ENCODE results near the gene PRKCH. TPM values are rescaled to one million over a fixed set of nuclear protein-coding genes. Genes with fewer than 3 reads are reported as not detected.

PRKCH gene
- total and polyA plus RNA-seq, 2 of the 13 experiments (the other 11 are each of a cell fraction or from before 2014, with no cell fraction given) = 0.48 to 1.3 TPM

DNA sequence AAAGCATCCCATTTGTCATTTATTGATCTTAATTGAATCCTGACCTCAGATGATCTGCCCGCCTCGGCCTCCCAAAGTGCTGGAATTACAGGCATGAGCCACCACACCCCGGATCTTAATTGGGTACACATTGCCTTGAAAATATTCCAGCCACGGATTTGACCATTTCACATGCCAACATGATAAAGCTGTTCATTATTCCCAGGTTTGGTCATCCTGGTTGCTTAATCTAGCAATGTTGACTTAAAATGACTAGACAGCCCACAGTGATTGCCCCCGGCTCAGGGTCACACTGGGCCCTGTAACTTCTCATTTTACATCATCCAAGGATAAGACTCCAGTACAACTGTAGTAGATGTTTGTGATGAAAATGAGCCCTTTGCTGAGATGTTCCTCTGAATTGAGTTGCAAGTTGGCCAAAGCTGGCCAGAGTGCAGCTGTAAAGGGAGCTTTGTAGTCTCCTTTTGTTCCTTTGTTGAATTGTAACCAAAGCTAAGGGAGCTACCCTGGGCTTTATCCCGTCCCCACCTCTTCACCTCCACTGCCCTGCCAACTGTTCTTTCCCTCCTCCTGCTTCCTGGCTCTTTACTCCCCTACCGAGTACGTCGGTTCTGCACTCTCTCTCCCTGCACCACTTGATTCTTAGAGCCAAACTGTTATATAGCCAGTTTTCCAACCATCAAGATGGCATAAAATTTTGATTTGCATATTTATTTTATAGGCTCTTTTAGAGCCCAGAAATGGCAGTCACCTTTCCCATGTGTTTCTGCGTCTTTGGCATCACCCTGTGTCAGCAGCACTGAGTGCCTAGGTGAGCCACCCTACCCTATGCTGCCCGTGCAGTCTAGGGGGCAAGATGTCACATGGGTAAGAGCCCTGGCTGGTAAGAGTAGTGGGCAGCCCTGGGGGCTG lies 232.6 kb downstream of the PRKCH start (continued):
- TF ChIP-seq SRY (CRISPR knock-in tag; IDR thresholded peaks at IDR 0.05) (no peak), GTF3A (CRISPR knock-in tag; conservative IDR thresholded peaks at IDR 0.05) (no peak), KAT2B (IDR thresholded peaks at IDR 0.05; ENCODE audit: borderline replicate concordance, low read depth, low read length) (no peak), SALL2 (CRISPR knock-in tag; IDR thresholded peaks at IDR 0.05) (no peak), SNAPC2 (CRISPR knock-in tag; IDR thresholded peaks at IDR 0.05) (peak; percentile 87; the same call in 1 of the 2 replicates), ZNF563 (CRISPR knock-in tag; IDR thresholded peaks at IDR 0.05) (no peak), ARNTL (CRISPR knock-in tag; IDR thresholded peaks at IDR 0.05) (peak; percentile 76), FOXM1 (CRISPR knock-in tag; IDR thresholded peaks at IDR 0.05) (no peak), ZNF556 (CRISPR knock-in tag; IDR thresholded peaks at IDR 0.05; ENCODE audit: borderline replicate concordance) (no peak), ZMYM2 (CRISPR knock-in tag; IDR thresholded peaks at IDR 0.05) (0 out of 2 replicates have a peak, but pooled peaks have one; percentile 38), ARNT (IDR thresholded peaks at IDR 0.05) (no peak), ZNF75D (CRISPR knock-in tag; IDR thresholded peaks at IDR 0.05; ENCODE audit: borderline replicate concordance) (no peak), TMF1 (CRISPR knock-in tag; IDR thresholded peaks at IDR 0.05; ENCODE audit: low read depth) (0 out of 2 replicates have a peak, but pooled peaks have one; percentile 59), TOPORS (CRISPR knock-in tag; IDR thresholded peaks at IDR 0.05) (0 out of 2 replicates have a peak, but pooled peaks have one; percentile 63), MBD4 (IDR thresholded peaks at IDR 0.05; ENCODE audit: borderline replicate concordance, low read length) (no peak)
- TF ChIP-seq, protein P1, sequence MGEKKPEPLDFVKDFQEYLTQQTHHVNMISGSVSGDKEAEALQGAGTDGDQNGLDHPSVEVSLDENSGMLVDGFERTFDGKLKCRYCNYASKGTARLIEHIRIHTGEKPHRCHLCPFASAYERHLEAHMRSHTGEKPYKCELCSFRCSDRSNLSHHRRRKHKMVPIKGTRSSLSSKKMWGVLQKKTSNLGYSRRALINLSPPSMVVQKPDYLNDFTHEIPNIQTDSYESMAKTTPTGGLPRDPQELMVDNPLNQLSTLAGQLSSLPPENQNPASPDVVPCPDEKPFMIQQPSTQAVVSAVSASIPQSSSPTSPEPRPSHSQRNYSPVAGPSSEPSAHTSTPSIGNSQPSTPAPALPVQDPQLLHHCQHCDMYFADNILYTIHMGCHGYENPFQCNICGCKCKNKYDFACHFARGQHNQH (CRISPR knock-in tag; IDR thresholded peaks at IDR 0.05) = peak; percentile 85
- TF ChIP-seq, protein P2, sequence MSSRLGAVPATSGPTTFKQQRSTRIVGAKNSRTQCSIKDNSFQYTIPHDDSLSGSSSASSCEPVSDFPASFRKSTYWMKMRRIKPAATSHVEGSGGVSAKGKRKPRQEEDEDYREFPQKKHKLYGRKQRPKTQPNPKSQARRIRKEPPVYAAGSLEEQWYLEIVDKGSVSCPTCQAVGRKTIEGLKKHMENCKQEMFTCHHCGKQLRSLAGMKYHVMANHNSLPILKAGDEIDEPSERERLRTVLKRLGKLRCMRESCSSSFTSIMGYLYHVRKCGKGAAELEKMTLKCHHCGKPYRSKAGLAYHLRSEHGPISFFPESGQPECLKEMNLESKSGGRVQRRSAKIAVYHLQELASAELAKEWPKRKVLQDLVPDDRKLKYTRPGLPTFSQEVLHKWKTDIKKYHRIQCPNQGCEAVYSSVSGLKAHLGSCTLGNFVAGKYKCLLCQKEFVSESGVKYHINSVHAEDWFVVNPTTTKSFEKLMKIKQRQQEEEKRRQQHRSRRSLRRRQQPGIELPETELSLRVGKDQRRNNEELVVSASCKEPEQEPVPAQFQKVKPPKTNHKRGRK (CRISPR knock-in tag; IDR thresholded peaks at IDR 0.05) = no peak
- TF ChIP-seq, protein P3, sequence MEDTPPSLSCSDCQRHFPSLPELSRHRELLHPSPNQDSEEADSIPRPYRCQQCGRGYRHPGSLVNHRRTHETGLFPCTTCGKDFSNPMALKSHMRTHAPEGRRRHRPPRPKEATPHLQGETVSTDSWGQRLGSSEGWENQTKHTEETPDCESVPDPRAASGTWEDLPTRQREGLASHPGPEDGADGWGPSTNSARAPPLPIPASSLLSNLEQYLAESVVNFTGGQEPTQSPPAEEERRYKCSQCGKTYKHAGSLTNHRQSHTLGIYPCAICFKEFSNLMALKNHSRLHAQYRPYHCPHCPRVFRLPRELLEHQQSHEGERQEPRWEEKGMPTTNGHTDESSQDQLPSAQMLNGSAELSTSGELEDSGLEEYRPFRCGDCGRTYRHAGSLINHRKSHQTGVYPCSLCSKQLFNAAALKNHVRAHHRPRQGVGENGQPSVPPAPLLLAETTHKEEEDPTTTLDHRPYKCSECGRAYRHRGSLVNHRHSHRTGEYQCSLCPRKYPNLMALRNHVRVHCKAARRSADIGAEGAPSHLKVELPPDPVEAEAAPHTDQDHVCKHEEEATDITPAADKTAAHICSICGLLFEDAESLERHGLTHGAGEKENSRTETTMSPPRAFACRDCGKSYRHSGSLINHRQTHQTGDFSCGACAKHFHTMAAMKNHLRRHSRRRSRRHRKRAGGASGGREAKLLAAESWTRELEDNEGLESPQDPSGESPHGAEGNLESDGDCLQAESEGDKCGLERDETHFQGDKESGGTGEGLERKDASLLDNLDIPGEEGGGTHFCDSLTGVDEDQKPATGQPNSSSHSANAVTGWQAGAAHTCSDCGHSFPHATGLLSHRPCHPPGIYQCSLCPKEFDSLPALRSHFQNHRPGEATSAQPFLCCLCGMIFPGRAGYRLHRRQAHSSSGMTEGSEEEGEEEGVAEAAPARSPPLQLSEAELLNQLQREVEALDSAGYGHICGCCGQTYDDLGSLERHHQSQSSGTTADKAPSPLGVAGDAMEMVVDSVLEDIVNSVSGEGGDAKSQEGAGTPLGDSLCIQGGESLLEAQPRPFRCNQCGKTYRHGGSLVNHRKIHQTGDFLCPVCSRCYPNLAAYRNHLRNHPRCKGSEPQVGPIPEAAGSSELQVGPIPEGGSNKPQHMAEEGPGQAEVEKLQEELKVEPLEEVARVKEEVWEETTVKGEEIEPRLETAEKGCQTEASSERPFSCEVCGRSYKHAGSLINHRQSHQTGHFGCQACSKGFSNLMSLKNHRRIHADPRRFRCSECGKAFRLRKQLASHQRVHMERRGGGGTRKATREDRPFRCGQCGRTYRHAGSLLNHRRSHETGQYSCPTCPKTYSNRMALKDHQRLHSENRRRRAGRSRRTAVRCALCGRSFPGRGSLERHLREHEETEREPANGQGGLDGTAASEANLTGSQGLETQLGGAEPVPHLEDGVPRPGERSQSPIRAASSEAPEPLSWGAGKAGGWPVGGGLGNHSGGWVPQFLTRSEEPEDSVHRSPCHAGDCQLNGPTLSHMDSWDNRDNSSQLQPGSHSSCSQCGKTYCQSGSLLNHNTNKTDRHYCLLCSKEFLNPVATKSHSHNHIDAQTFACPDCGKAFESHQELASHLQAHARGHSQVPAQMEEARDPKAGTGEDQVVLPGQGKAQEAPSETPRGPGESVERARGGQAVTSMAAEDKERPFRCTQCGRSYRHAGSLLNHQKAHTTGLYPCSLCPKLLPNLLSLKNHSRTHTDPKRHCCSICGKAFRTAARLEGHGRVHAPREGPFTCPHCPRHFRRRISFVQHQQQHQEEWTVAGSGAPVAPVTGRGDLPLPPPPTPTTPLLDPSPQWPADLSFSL (CRISPR knock-in tag; IDR thresholded peaks at IDR 0.05) = no peak
- TF ChIP-seq, protein P4, sequence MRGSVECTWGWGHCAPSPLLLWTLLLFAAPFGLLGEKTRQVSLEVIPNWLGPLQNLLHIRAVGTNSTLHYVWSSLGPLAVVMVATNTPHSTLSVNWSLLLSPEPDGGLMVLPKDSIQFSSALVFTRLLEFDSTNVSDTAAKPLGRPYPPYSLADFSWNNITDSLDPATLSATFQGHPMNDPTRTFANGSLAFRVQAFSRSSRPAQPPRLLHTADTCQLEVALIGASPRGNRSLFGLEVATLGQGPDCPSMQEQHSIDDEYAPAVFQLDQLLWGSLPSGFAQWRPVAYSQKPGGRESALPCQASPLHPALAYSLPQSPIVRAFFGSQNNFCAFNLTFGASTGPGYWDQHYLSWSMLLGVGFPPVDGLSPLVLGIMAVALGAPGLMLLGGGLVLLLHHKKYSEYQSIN (CRISPR knock-in tag; IDR thresholded peaks at IDR 0.05; ENCODE audit: borderline replicate concordance) = no peak
